DOHH2 (cell line): ENCODE results near the gene SMIM17.

ENCODE experiments used
- CTCF ChIP-seq: fragments of 200-600 bp; sonication (generic); IDR thresholded peaks from one replicate; pipeline ENCODE4 v1.5.1; 2014; ENCODE audit warnings: antibody characterized with exemption, mild to moderate bottlenecking, low read depth, low read length; ENCODE audit not compliant: poor library complexity, severe bottlenecking
- EZH2phosphoT487 ChIP-seq: fragments of 200-600 bp; sonication (generic); IDR thresholded peaks from 2 replicates; pipeline ENCODE4 v1.6.1; 2017; ENCODE audit warnings: borderline replicate concordance, mild to moderate bottlenecking, antibody characterized with exemption, low read length, moderate library complexity, mixed read lengths

DNA sequence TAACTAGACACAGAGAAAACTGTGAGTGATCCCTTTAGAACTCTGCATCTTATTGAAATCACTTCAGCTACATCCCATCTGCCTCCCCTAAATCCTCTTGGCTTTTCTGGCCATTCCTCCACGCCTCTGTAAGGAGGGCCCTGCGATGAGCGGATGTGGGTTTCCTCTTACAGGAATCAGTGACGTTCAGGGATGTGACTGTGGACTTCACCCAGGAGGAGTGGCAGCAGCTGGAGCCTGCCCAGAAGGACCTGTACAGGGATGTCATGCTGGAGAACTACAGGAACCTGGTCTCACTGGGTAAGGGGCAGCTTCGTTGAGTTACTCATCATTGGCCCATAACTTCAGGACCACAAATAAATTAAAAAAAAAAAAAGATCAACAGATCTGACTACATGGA, 29.3 kb upstream of the SMIM17 start:
- TF ChIP-seq CTCF: no peak
- no peak for TF ChIP-seq EZH2phosphoT487
